CD14-positive monocyte (primary cell): ENCODE results near the gene MLEC. TPM values are rescaled to one million over a fixed set of nuclear protein-coding genes. Genes with fewer than 3 reads are reported as not detected.

Experiments
- DNase-seq, 3 donors: peaks; one replicate each; pipeline ENCODE4 v3.0.0-alpha.2; 2011 to 2022
- H2AFZ ChIP-seq: 2 replicates; pipeline ENCODE4 v1.6.0; 2012; ENCODE audit warnings: mild to moderate bottlenecking, low read depth, low read length, inconsistent platforms; ENCODE audit not compliant: insufficient read depth, poor library complexity, severe bottlenecking
- H3K27ac ChIP-seq, 2 donors: 1 replicate in 1 of 2; 2 replicates in 1 of 2; pipeline ENCODE4 v1.5.1; 2012 to 2013; ENCODE audit warnings: low read length in 2 of 2, control low read depth in 1 of 2, inconsistent platforms in 1 of 2, low read depth in 1 of 2, mild to moderate bottlenecking in 1 of 2
- H3K27me3 ChIP-seq, 2 donors: one replicate each; pipeline versions ENCODE4 v1.6.0 to v1.6.1; 2011 to 2013; ENCODE audit warnings: low read length in 2 of 2; ENCODE audit not compliant: control insufficient read depth in 2 of 2, insufficient read depth in 2 of 2
- H3K36me3 ChIP-seq, 2 donors: replicated peaks in 1 of 2; 1 replicate in 1 of 2; 2 replicates in 1 of 2; pipeline versions ENCODE4 v1.5.1 to v1.6.1; 2012 to 2013; ENCODE audit warnings: low read length in 2 of 2, control low read depth in 1 of 2, inconsistent platforms in 1 of 2, mild to moderate bottlenecking in 1 of 2; ENCODE audit not compliant: insufficient read depth in 2 of 2, control insufficient read depth in 1 of 2
- H3K4me1 ChIP-seq, 2 donors: 1 replicate in 1 of 2; 2 replicates in 1 of 2; pipeline versions ENCODE4 v1.5.1 to v1.6.1; 2012 to 2013; ENCODE audit warnings: low read length in 2 of 2, control low read depth in 1 of 2, inconsistent platforms in 1 of 2, mild to moderate bottlenecking in 1 of 2, moderate library complexity in 1 of 2; ENCODE audit not compliant: insufficient read depth in 2 of 2, control insufficient read depth in 1 of 2
- H3K4me2 ChIP-seq: replicated peaks from 2 replicates; pipeline ENCODE3; 2012; ENCODE audit warnings: low read length, moderate library complexity, mild to moderate bottlenecking; ENCODE audit not compliant: poor library complexity, severe bottlenecking; ENCODE audit errors: extremely low read depth
- H3K4me3 ChIP-seq, 3 experiments: fragments of 200-600 bp in 1 of 3; sonication (generic) in 1 of 3; replicated peaks in 1 of 3; 1 replicate in 2 of 3; 2 replicates in 1 of 3; pipeline ENCODE4 v1.5.1; 2011 to 2013; ENCODE audit warnings: low read length in 3 of 3, mild to moderate bottlenecking in 3 of 3, control low read depth in 2 of 3, low read depth in 2 of 3, inconsistent platforms in 1 of 3, moderate library complexity in 1 of 3
- H3K79me2 ChIP-seq: 2 replicates; pipeline ENCODE4 v1.6.0; 2012; ENCODE audit warnings: mild to moderate bottlenecking, control low read depth, inconsistent platforms, low read length, moderate library complexity; ENCODE audit not compliant: insufficient read depth
- H3K9ac ChIP-seq: 2 replicates; pipeline ENCODE4 v1.6.0; 2017; ENCODE audit warnings: low read length, mild to moderate bottlenecking; ENCODE audit not compliant: insufficient read depth, poor library complexity, severe bottlenecking
- H3K9me3 ChIP-seq, 2 donors: replicated peaks in 1 of 2; 1 replicate in 1 of 2; 2 replicates in 1 of 2; pipeline versions ENCODE4 v1.5.1 to v1.6.1; 2012 to 2013; ENCODE audit warnings: low read length in 2 of 2, control low read depth in 1 of 2; ENCODE audit not compliant: control insufficient read depth in 1 of 2, insufficient read depth in 1 of 2
- H4K20me1 ChIP-seq: 2 replicates; pipeline ENCODE4 v1.6.0; 2012; ENCODE audit warnings: mild to moderate bottlenecking, low read length, control low read depth, moderate library complexity; ENCODE audit not compliant: insufficient read depth
- H3K27ac Mint-ChIP-seq, 7 donors: one replicate each; pipeline ENCODE4 v1.8.0; 2020; ENCODE audit warnings: mild to moderate bottlenecking in 7 of 7, mixed read lengths in 7 of 7, moderate library complexity in 6 of 7, inconsistent platforms in 2 of 7
- H3K27me3 Mint-ChIP-seq, 3 donors: one replicate each; pipeline ENCODE4 v1.8.0; 2021 to 2022; ENCODE audit warnings: low read depth in 3 of 3, mild to moderate bottlenecking in 3 of 3, mixed read lengths in 3 of 3, moderate library complexity in 3 of 3, inconsistent platforms in 1 of 3
- H3K36me3 Mint-ChIP-seq, 2 donors: one replicate each; pipeline ENCODE4 v1.8.0; 2020; ENCODE audit warnings: mixed read lengths in 2 of 2, inconsistent platforms in 1 of 2, mild to moderate bottlenecking in 1 of 2
- H3K4me1 Mint-ChIP-seq: one replicate; pipeline ENCODE4 v1.8.0; 2020; ENCODE audit warnings: mild to moderate bottlenecking, mixed read lengths
- H3K4me3 Mint-ChIP-seq, 2 donors: one replicate each; pipeline ENCODE4 v1.8.0; 2020; ENCODE audit warnings: mild to moderate bottlenecking in 2 of 2, mixed read lengths in 2 of 2, moderate library complexity in 1 of 2
- H3K9me3 Mint-ChIP-seq, 7 donors: one replicate each; pipeline ENCODE4 v1.8.0; 2020 to 2022; ENCODE audit warnings: mixed read lengths in 7 of 7, mild to moderate bottlenecking in 6 of 7, moderate library complexity in 6 of 7, inconsistent platforms in 2 of 7
- WGBS: methylation state at CpG from one replicate; pipeline ENCODE4 v1.1.5; 2013; ENCODE audit warnings: missing lambda C conversion rate; ENCODE audit not compliant: insufficient coverage; 5-methylcytosine and 5-hydroxymethylcytosine counted together
- intact Hi-C, 2 donors: fragments of 100-400 bp; cut with micrococcal nuclease; formaldehyde crosslinking; loops; one replicate each; pipeline versions ENCODE4 v1.15.0 to v1.15.1; 2023
- polyA plus RNA-seq, 3 donors: library from polyadenylated mRNA; depleted of rRNA in 1 of 3; unstranded in 2 of 3; stranded (reverse) in 1 of 3; fragments of 300-500 nt in 2 of 3; fragments of >200 nt in 1 of 3; fragmentation: Illumina TruSeq in 2 of 3; gene quantifications; 1 replicate in 2 of 3; 2 replicates in 1 of 3; pipeline ENCODE4 v1.2.3, GENCODE V29; 2012 to 2021
- TF ChIP-seq, protein P1 (sequence below): fragments of 200-600 bp; IDR thresholded peaks from one replicate; pipeline ENCODE4 v1.8.0; 2022; ENCODE audit warnings: antibody characterized with exemption, mild to moderate bottlenecking

The MLEC gene
- polyA plus RNA-seq, 3 donors, result 10.9 to 79.5 (median 65.3) TPM

- Mint-ChIP-seq H3K9me3 (peaks cover 0 to 4% (median 0%) of the 10 kb centered on the region in 7 donors), H3K4me1 (peaks cover 2% of the 10 kb centered on the region), H3K4me3 (no peak overlapping the region), H3K36me3 (peaks cover 14 to 28% of the 10 kb centered on the region in 2 donors), H3K27ac (peak overlapping the region in 2 of 7 donors; percentile 46 to 52), H3K27me3 (peaks cover 0 to 3% (median 0%) of the 10 kb centered on the region in 3 donors)
- Histone ChIP-seq H3K36me3 (peaks cover 13 to 15% of the 10 kb centered on the region in 2 donors), H3K27ac (no peak overlapping the region), H3K27me3 (no peaks in the 10 kb centered on the region), H4K20me1 (no peaks in the 10 kb centered on the region), H3K79me2 (no peaks in the 10 kb centered on the region), H3K9ac (no peak overlapping the region), H3K4me2 (no peak overlapping the region), H3K4me3 (no peak overlapping the region), H3K4me1 (no peaks in the 10 kb centered on the region), H3K9me3 (no peaks in the 10 kb centered on the region), H2AFZ (no peak overlapping the region)
- intact Hi-C loops, result no loop called here
- WGBS, result 98% methylated on average over 23 of the region's 25 CpGs
- DNase-seq, result no peak
- TF ChIP-seq, protein P1, sequence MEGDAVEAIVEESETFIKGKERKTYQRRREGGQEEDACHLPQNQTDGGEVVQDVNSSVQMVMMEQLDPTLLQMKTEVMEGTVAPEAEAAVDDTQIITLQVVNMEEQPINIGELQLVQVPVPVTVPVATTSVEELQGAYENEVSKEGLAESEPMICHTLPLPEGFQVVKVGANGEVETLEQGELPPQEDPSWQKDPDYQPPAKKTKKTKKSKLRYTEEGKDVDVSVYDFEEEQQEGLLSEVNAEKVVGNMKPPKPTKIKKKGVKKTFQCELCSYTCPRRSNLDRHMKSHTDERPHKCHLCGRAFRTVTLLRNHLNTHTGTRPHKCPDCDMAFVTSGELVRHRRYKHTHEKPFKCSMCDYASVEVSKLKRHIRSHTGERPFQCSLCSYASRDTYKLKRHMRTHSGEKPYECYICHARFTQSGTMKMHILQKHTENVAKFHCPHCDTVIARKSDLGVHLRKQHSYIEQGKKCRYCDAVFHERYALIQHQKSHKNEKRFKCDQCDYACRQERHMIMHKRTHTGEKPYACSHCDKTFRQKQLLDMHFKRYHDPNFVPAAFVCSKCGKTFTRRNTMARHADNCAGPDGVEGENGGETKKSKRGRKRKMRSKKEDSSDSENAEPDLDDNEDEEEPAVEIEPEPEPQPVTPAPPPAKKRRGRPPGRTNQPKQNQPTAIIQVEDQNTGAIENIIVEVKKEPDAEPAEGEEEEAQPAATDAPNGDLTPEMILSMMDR, result no peak
Observed at GRCh38 chr12:120737557-120738251, 50.8 kb downstream of the MLEC start.

DNA sequence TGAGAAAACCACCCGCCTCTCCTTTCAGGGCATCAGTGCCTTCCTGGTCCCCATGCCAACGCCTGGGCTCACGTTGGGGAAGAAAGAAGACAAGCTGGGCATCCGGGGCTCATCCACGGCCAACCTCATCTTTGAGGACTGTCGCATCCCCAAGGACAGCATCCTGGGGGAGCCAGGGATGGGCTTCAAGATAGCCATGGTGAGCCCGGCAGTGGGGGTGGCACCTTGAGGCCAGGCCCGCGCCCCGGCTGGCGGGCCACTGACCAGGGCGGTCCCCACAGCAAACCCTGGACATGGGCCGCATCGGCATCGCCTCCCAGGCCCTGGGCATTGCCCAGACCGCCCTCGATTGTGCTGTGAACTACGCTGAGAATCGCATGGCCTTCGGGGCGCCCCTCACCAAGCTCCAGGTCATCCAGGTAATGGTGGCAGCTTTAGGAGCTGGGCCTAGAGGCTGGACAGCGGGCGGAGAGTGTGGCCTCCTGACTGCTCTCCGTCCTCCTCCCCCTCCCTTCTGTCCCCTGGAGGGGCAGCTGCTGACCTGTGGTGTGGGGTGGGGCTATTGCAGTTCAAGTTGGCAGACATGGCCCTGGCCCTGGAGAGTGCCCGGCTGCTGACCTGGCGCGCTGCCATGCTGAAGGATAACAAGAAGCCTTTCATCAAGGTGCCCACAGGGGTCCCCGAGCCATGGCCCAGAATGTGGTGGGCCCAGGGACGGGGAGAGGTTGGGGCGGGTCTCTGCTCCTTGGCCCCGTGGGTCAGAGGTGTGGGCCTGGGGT lies 51.5 kb downstream of the MLEC start:
- Mint-ChIP-seq H3K36me3 (peaks cover 14 to 25% of the 10 kb centered on the region in 2 donors), H3K27me3 (peaks cover 0 to 3% (median 0%) of the 10 kb centered on the region in 3 donors), H3K9me3 (no peaks in the 10 kb centered on the region), H3K27ac (peak overlapping the region in 1 of 7 donors; percentile 52), H3K4me3 (no peak overlapping the region), H3K4me1 (peaks cover under 1% of the 10 kb centered on the region)
- Histone ChIP-seq H3K27ac (no peak overlapping the region), H3K79me2 (no peaks in the 10 kb centered on the region), H3K9me3 (no peaks in the 10 kb centered on the region), H2AFZ (no peak overlapping the region), H3K36me3 (peaks cover 13 to 15% of the 10 kb centered on the region in 2 donors), H3K9ac (no peak overlapping the region), H3K4me3 (no peak overlapping the region), H3K4me1 (no peaks in the 10 kb centered on the region), H3K4me2 (no peak overlapping the region), H3K27me3 (no peaks in the 10 kb centered on the region), H4K20me1 (no peaks in the 10 kb centered on the region)
- TF ChIP-seq, protein P1, result no peak
- intact Hi-C loops, result no loop called here
- WGBS, result 98% methylated on average over 21 of the region's 31 CpGs
- DNase-seq, result no peak
